Measurements from ENCODE around the gene AVPR1B. TPM values are rescaled to one million over a fixed set of nuclear protein-coding genes. Genes with fewer than 3 reads are reported as not detected.

The AVPR1B gene
- total RNA-seq, 2 experiments from 2014 or later, result not detected

- intact Hi-C loops (cut with micrococcal nuclease; ENCODE audit: unreplicated experiment), result no loop called here
- Histone ChIP-seq H3K4me2 (ENCODE audit: low read length) (no peak overlapping the region), H3K79me2 (ENCODE audit: insufficient read depth, low read depth, low read length) (no peaks in the 10 kb centered on the region), H3K4me3 (ENCODE audit: low read depth, low read length, poor library complexity, severe bottlenecking) (no peak overlapping the region), H3K9me3 (ENCODE audit: low read length) (no peaks in the 10 kb centered on the region), H4K20me1 (ENCODE audit: insufficient read depth, low read length) (no peaks in the 10 kb centered on the region), H2AFZ (ENCODE audit: low read length) (no peak overlapping the region), H3K9me2 (ENCODE audit: insufficient read depth, low read length) (no peaks in the 10 kb centered on the region), H3K4me1 (ENCODE audit: insufficient read depth, low read length, poor library complexity, severe bottlenecking) (no peaks in the 10 kb centered on the region), H3K27ac (ENCODE audit: low read depth, low read length, poor library complexity, severe bottlenecking) (no peak overlapping the region), H3K36me3 (ENCODE audit: insufficient read depth, low read length) (no peaks in the 10 kb centered on the region)
- POLR2A ChIA-PET, result no interaction called here
- no peak for DNase-seq (ENCODE audit: low spot score)
- CTCF ChIA-PET (ENCODE audit: unreplicated experiment), result no interaction called here
- TF ChIP-seq EZH2phosphoT487 (IDR thresholded peaks at IDR 0.05; ENCODE audit: borderline replicate concordance, low read depth, low read length) (no peak), CTCF (conservative IDR thresholded peaks at IDR 0.05; ENCODE audit: low read length) (no peak)
- BruUV-seq (replicated peaks), result no TSS peak
Observed at GRCh38 chr1:206098242-206098919, 18.8 kb downstream of the AVPR1B start.

- DNase-seq (ENCODE audit: low spot score), result no peak
- BruUV-seq (replicated peaks), result no TSS peak
- Histone ChIP-seq H3K9me2 (ENCODE audit: insufficient read depth, low read length) (no peaks in the 10 kb centered on the region), H3K4me3 (ENCODE audit: low read depth, low read length, poor library complexity, severe bottlenecking) (no peak overlapping the region), H3K4me2 (ENCODE audit: low read length) (no peak overlapping the region), H2AFZ (ENCODE audit: low read length) (no peak overlapping the region), H3K9me3 (ENCODE audit: low read length) (no peaks in the 10 kb centered on the region), H3K79me2 (ENCODE audit: insufficient read depth, low read depth, low read length) (no peaks in the 10 kb centered on the region), H3K36me3 (ENCODE audit: insufficient read depth, low read length) (no peaks in the 10 kb centered on the region), H3K27ac (ENCODE audit: low read depth, low read length, poor library complexity, severe bottlenecking) (no peak overlapping the region), H3K4me1 (ENCODE audit: insufficient read depth, low read length, poor library complexity, severe bottlenecking) (no peaks in the 10 kb centered on the region), H4K20me1 (ENCODE audit: insufficient read depth, low read length) (no peaks in the 10 kb centered on the region)
- TF ChIP-seq CTCF (conservative IDR thresholded peaks at IDR 0.05; ENCODE audit: low read length), result no peak
- no peak for TF ChIP-seq EZH2phosphoT487 (IDR thresholded peaks at IDR 0.05; ENCODE audit: borderline replicate concordance, low read depth, low read length)
- ChIA-PET CTCF (ENCODE audit: unreplicated experiment) (no interaction called here), POLR2A (no interaction called here)
- intact Hi-C loops (cut with micrococcal nuclease; ENCODE audit: unreplicated experiment), result no loop called here
Observed at GRCh38 chr1:206097381-206097780, 19.8 kb downstream of the AVPR1B start.

- H3K4me2 ChIP-seq (ENCODE audit: low read length), result no peak overlapping the region
- intact Hi-C loops (cut with micrococcal nuclease; ENCODE audit: unreplicated experiment), result no loop called here
- H3K9me3 ChIP-seq (ENCODE audit: low read length), result no peaks in the 10 kb centered on the region
Observed at GRCh38 chr1:206094024-206094423, 23.2 kb downstream of the AVPR1B start.

More at GRCh38 chr1:206094024-206094423, 23.2 kb downstream of the AVPR1B start:
- H3K4me3 ChIP-seq (ENCODE audit: low read depth, low read length, poor library complexity, severe bottlenecking), result no peak overlapping the region
- no peaks in the 10 kb centered on the region for H3K9me2 ChIP-seq (ENCODE audit: insufficient read depth, low read length)
- ChIA-PET POLR2A (no interaction called here), CTCF (ENCODE audit: unreplicated experiment) (no interaction called here)
- no TSS peak for BruUV-seq (replicated peaks)
- H3K79me2 ChIP-seq (ENCODE audit: insufficient read depth, low read depth, low read length), result no peaks in the 10 kb centered on the region
- no peaks in the 10 kb centered on the region for H3K36me3 ChIP-seq (ENCODE audit: insufficient read depth, low read length)
- H4K20me1 ChIP-seq (ENCODE audit: insufficient read depth, low read length), result no peaks in the 10 kb centered on the region
- H3K27ac ChIP-seq (ENCODE audit: low read depth, low read length, poor library complexity, severe bottlenecking), result no peak overlapping the region
- no peak for DNase-seq (ENCODE audit: low spot score)
- H2AFZ ChIP-seq (ENCODE audit: low read length), result no peak overlapping the region
- H3K4me1 ChIP-seq (ENCODE audit: insufficient read depth, low read length, poor library complexity, severe bottlenecking), result no peaks in the 10 kb centered on the region
- TF ChIP-seq CTCF (conservative IDR thresholded peaks at IDR 0.05; ENCODE audit: low read length) (no peak), EZH2phosphoT487 (IDR thresholded peaks at IDR 0.05; ENCODE audit: borderline replicate concordance, low read depth, low read length) (no peak)

Measured in OCI-LY7 (cell line).